Neural cell (in vitro differentiated cells): ENCODE data around the gene ZNF578. TPM values are rescaled to one million over a fixed set of nuclear protein-coding genes. Genes with fewer than 3 reads are reported as not detected.
"Not testable (repeated sequence)": the region's sequence is repeated elsewhere in the genome, so short reads cannot be mapped to it uniquely, and the experiment has no call there.

Experiments used
- H2AFZ ChIP-seq: fragments of 200-600, 300-800 bp; sonication (generic), shearing (Covaris generic); 2 replicates; pipeline ENCODE4 v1.6.0; 2014; ENCODE audit warnings: low read depth, mild to moderate bottlenecking, antibody characterized with exemption, low read length, moderate library complexity
- H3F3A ChIP-seq: fragments of 200-600 bp; shearing (Covaris generic); 2 replicates; pipeline ENCODE4 v1.6.1; 2016; ENCODE audit warnings: mild to moderate bottlenecking, moderate library complexity, mixed read lengths, antibody characterized with exemption, low read length; ENCODE audit not compliant: insufficient read depth, poor library complexity, severe bottlenecking
- H3K27ac ChIP-seq: fragments of 200-600, 300-800 bp; sonication (generic), shearing (Covaris generic); 2 replicates; pipeline ENCODE4 v1.5.1; 2014; ENCODE audit warnings: mild to moderate bottlenecking, low read length, moderate library complexity
- H3K27me3 ChIP-seq: fragments of 300-800, 200-600 bp; sonication (generic), shearing (Covaris generic); 2 replicates; pipeline ENCODE4 v1.6.0; 2014; ENCODE audit warnings: mild to moderate bottlenecking, low read depth, low read length, moderate library complexity; ENCODE audit not compliant: insufficient read depth
- H3K36me3 ChIP-seq: fragments of 300-800, 200-600 bp; sonication (generic), shearing (Covaris generic); 2 replicates; pipeline ENCODE4 v1.5.1; 2014; ENCODE audit warnings: mild to moderate bottlenecking, antibody characterized with exemption, low read length, moderate library complexity; ENCODE audit not compliant: insufficient read depth
- H3K4me2 ChIP-seq: fragments of 300-800, 200-600 bp; sonication (generic), shearing (Covaris generic); 2 replicates; pipeline ENCODE4 v1.6.0; 2014; ENCODE audit warnings: mild to moderate bottlenecking, low read length
- H3K4me3 ChIP-seq: fragments of 300-800, 200-600 bp; sonication (generic), shearing (Covaris generic); 2 replicates; pipeline ENCODE4 v1.5.1; 2014; ENCODE audit warnings: mild to moderate bottlenecking, low read length, moderate library complexity
- H3K79me2 ChIP-seq: fragments of 200-600 bp; shearing (Covaris generic); replicated peaks from 2 replicates; pipeline ENCODE4 v1.6.0; 2014; ENCODE audit warnings: mild to moderate bottlenecking, low read length, moderate library complexity; ENCODE audit not compliant: insufficient read depth
- H3K9ac ChIP-seq: fragments of 300-800, 200-600 bp; sonication (generic), shearing (Covaris generic); 2 replicates; pipeline ENCODE4 v1.6.1; 2016; ENCODE audit warnings: mild to moderate bottlenecking, low read length, mixed read lengths
- H3K9me2 ChIP-seq: fragments of 200-600 bp; shearing (Covaris generic); 2 replicates; pipeline ENCODE4 v1.6.1; 2016; ENCODE audit warnings: mild to moderate bottlenecking, low read length, mixed read lengths; ENCODE audit not compliant: insufficient read depth
- H3K9me3 ChIP-seq: fragments of 200-600, 300-800 bp; sonication (generic), shearing (Covaris generic); 2 replicates; pipeline ENCODE4 v1.6.1; 2016; ENCODE audit warnings: mild to moderate bottlenecking, mixed run types, low read length, moderate library complexity, mixed read lengths
- H4K20me1 ChIP-seq: fragments of 200-600 bp; shearing (Covaris generic); 2 replicates; pipeline ENCODE4 v1.6.1; 2016; ENCODE audit warnings: mild to moderate bottlenecking, mixed run types; ENCODE audit not compliant: insufficient read depth
- CTCF ChIP-seq: fragments of 450-650 bp; IDR thresholded peaks from 2 replicates; pipeline ENCODE4 v1.5.1; 2014; ENCODE audit warnings: antibody characterized with exemption, mild to moderate bottlenecking, moderate library complexity; ENCODE audit not compliant: poor library complexity, severe bottlenecking
- EP300 ChIP-seq: fragments of 450-650 bp; conservative IDR thresholded peaks from 2 replicates; pipeline ENCODE4 v1.6.1; 2014; ENCODE audit warnings: antibody characterized with exemption, mild to moderate bottlenecking, moderate library complexity; ENCODE audit not compliant: poor library complexity, severe bottlenecking
- EZH2 ChIP-seq: fragments of 200-600, 300-800 bp; shearing (Covaris generic), sonication (generic); IDR thresholded peaks from 2 replicates; pipeline ENCODE4 v1.6.1; 2014; ENCODE audit warnings: antibody characterized with exemption, low read length, borderline replicate concordance, mild to moderate bottlenecking; ENCODE audit not compliant: insufficient read depth, poor library complexity, severe bottlenecking
- MXI1 ChIP-seq: fragments of 450-650 bp; conservative IDR thresholded peaks from 2 replicates; pipeline ENCODE4 v1.6.1; 2014; ENCODE audit warnings: antibody characterized with exemption, mild to moderate bottlenecking; ENCODE audit not compliant: poor library complexity, severe bottlenecking
- POLR2AphosphoS5 ChIP-seq: IDR thresholded peaks from 2 replicates; pipeline ENCODE4 v1.6.1; 2012
- RAD21 ChIP-seq: fragments of 450-650 bp; conservative IDR thresholded peaks from 2 replicates; pipeline ENCODE4 v1.6.1; 2014; ENCODE audit warnings: antibody characterized with exemption, mild to moderate bottlenecking, moderate library complexity
- REST ChIP-seq: IDR thresholded peaks from 2 replicates; pipeline ENCODE4 v1.6.1; 2012; ENCODE audit warnings: borderline replicate concordance
- SMC3 ChIP-seq: fragments of 450-650 bp; conservative IDR thresholded peaks from 2 replicates; pipeline ENCODE4 v1.6.1; 2014; ENCODE audit warnings: antibody characterized with exemption, mild to moderate bottlenecking, moderate library complexity; ENCODE audit not compliant: poor library complexity
- TAF1 ChIP-seq: IDR thresholded peaks from 2 replicates; pipeline ENCODE4 v1.6.1; 2012; ENCODE audit warnings: low read depth
- polyA plus RNA-seq: library from polyadenylated mRNA; depleted of rRNA; stranded (reverse); fragments of >200 nt; gene quantifications from 2 replicates; pipeline ENCODE4 v1.2.3, GENCODE V29; 2014

ZNF578 gene
- polyA plus RNA-seq, 1 donor from 2014 or later, result 0.47 TPM

- H3F3A ChIP-seq, result no peaks in the 10 kb centered on the region
- no peaks in the 10 kb centered on the region for H3K79me2 ChIP-seq
- H2AFZ ChIP-seq, result no peak overlapping the region
- no peak overlapping the region for H3K27ac ChIP-seq
- H3K9me3 ChIP-seq, result no peaks in the 10 kb centered on the region
- no peak overlapping the region for H3K4me3 ChIP-seq
- no peaks in the 10 kb centered on the region for H3K9me2 ChIP-seq
- H4K20me1 ChIP-seq, result no peaks in the 10 kb centered on the region
- TF ChIP-seq SMC3 (no peak), EZH2 (no peak), EP300 (no peak), POLR2AphosphoS5 (no peak), RAD21 (no peak), REST (no peak), MXI1 (no peak), TAF1 (no peak), CTCF (no peak)
- H3K27me3 ChIP-seq, result no peaks in the 10 kb centered on the region
- H3K36me3 ChIP-seq, result no peaks in the 10 kb centered on the region
- H3K4me2 ChIP-seq, result no peak overlapping the region
- no peak overlapping the region for H3K9ac ChIP-seq
Observed at GRCh38 chr19:52541608-52542007, 88.3 kb downstream of the ZNF578 start.

DNA sequence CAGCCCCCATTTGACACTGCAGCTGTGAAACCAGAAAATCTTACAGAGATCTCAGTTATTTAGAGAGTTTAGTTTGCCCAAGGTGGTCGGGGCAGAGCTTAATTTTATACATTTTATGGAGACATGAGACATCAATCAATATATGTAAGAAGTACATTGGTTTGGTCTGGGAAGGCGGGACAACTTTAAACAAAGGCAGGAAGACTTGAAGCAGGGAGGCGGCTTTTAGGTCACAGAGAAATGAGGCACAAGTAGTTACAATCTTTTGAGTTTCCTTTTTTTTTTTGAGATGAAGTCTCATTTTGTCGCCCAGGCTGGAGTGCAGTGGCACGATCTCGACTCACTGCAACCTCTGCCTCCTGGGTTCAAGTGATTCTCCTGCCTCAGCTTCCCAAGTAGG is 89.2 kb downstream of the ZNF578 start:
- not testable (repeated sequence) for H3K4me2 ChIP-seq, H3F3A ChIP-seq, H2AFZ ChIP-seq, H3K27me3 ChIP-seq, H3K9ac ChIP-seq, H3K4me3 ChIP-seq, H3K9me3 ChIP-seq, H3K79me2 ChIP-seq, H3K9me2 ChIP-seq, H3K36me3 ChIP-seq, H3K27ac ChIP-seq, H4K20me1 ChIP-seq
